GM23248 (cell line): ENCODE data around the gene SCGB1A1.

Experiments
- EZH2 ChIP-seq: fragments of 200-600 bp; sonication (generic); IDR thresholded peaks from 2 replicates; pipeline ENCODE4 v1.6.1; 2018; ENCODE audit warnings: antibody characterized with exemption, mild to moderate bottlenecking; ENCODE audit not compliant: insufficient read depth, poor library complexity, severe bottlenecking
- EZH2phosphoT487 ChIP-seq: fragments of 200-600 bp; sonication (generic); IDR thresholded peaks from 2 replicates; pipeline ENCODE4 v1.6.1; 2018; ENCODE audit warnings: antibody characterized with exemption, moderate library complexity, mild to moderate bottlenecking, low read depth; ENCODE audit not compliant: insufficient read depth

- TF ChIP-seq EZH2 (no peak), EZH2phosphoT487 (no peak)
These were observed 45.2 kb upstream of the SCGB1A1 start for GRCh38 chr11:62373464-62374119.
